LNCAP (cell line): ENCODE results near the gene DOCK4.

Experiments used
- TF ChIP-seq, protein P1 (sequence below): fragments of 450-650 bp; IDR thresholded peaks from 2 replicates; pipeline ENCODE4 v1.5.1; 2017; ENCODE audit warnings: mild to moderate bottlenecking

DOCK4 gene

DNA sequence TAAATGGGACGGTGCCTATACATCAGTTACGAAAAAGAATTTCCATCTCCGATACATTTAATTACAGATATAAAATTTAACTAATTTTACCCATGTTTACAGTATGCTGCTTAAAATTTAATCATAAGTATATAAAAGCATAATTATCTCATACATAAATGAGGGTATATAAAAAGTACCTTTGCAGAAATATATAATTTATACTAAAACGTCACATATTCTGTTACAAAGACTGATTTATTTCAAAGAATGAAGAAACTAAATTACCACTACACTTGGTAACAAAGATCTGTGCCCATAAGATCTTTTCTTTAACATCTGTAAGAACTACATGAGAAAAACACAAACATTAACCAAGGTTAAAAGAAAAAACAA is 2.8 kb downstream of the DOCK4 start:
- TF ChIP-seq, protein P1, sequence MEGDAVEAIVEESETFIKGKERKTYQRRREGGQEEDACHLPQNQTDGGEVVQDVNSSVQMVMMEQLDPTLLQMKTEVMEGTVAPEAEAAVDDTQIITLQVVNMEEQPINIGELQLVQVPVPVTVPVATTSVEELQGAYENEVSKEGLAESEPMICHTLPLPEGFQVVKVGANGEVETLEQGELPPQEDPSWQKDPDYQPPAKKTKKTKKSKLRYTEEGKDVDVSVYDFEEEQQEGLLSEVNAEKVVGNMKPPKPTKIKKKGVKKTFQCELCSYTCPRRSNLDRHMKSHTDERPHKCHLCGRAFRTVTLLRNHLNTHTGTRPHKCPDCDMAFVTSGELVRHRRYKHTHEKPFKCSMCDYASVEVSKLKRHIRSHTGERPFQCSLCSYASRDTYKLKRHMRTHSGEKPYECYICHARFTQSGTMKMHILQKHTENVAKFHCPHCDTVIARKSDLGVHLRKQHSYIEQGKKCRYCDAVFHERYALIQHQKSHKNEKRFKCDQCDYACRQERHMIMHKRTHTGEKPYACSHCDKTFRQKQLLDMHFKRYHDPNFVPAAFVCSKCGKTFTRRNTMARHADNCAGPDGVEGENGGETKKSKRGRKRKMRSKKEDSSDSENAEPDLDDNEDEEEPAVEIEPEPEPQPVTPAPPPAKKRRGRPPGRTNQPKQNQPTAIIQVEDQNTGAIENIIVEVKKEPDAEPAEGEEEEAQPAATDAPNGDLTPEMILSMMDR, result no peak

- TF ChIP-seq, protein P1, result no peak
These were observed 3.4 kb downstream of the DOCK4 start for GRCh38 chr7:112202816-112203215.

GRCh38 chr7:112201839-112202238 is 4.4 kb downstream of the DOCK4 start:
- TF ChIP-seq, protein P1, result no peak

GRCh38 chr7:112201411-112201810 is 4.8 kb downstream of the DOCK4 start:
- TF ChIP-seq, protein P1, result no peak

- TF ChIP-seq, protein P1, result no peak
These were observed 6.5 kb downstream of the DOCK4 start for GRCh38 chr7:112199672-112200071.

DNA sequence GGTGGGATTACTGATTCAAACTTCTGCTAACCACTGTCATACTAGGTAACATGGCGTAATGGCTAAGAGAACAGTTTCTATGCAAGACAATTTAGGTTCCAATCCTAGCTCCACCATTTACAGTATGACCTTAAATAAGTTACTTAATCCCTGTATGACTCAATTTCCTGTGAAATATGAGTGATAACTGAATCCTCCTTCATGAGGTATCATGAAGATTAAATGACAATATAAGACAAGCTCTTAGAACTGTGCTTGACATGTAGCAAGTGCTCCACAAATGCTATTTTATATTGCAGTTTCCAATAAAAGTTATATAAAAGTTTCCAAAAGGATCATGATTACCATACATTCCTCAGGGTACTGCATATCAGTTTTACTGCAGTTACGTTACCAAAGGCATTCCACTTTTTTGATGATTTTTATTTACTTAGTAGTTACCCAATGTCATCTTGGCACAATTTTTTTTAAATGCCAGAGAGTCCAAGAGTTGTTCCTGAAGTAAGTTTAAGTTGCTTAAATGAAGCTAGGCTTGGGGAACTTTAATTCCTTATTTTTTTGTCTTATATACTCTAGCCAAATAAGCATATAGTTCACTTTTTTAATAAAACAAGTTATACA is 7.1 kb downstream of the DOCK4 start:
- TF ChIP-seq, protein P1, result no peak

DNA sequence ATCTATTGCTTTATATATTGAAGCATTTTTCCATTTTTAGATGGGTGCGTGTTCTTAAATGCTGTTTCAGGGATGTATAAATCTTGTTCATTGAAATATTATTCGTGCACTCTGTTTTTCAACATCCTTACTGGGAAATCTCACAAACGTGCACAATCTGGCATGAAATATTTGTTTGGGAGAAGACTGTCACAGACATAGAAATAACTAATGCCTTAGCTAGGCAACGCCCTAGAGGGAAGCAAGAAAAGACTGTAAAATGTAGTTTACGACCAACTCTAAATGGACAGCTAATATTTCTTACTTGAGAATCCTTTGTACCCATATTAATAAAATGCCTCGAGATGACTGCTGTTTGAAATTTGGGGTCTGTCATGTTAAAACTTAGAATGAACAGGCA is 8.9 kb downstream of the DOCK4 start:
- TF ChIP-seq, protein P1, result no peak

- TF ChIP-seq, protein P1, result no peak
These were observed 10.5 kb downstream of the DOCK4 start for GRCh38 chr7:112195717-112196116.
